Stimulated activated naive CD8-positive, alpha-beta T cell treated with anti-CD3 and anti-CD28 coated beads, Interleukin-15, Interleukin-2, amounts not matched to agents 100 ng/mL and 50 ng/mL, for 24 hours (primary cell): Measurements from ENCODE around the gene SPATA31D3.
"Not testable (repeated sequence)": the region's sequence is repeated elsewhere in the genome, so short reads cannot be mapped to it uniquely, and the experiment has no call there.

Source experiments
- H3K27ac Mint-ChIP-seq: one replicate; pipeline ENCODE4 v1.8.0; 2021; ENCODE audit warnings: mild to moderate bottlenecking, mixed read lengths
- H3K27me3 Mint-ChIP-seq: one replicate; pipeline ENCODE4 v1.8.0; 2021; ENCODE audit warnings: mixed read lengths
- H3K36me3 Mint-ChIP-seq: one replicate; pipeline ENCODE4 v1.8.0; 2021; ENCODE audit warnings: low read depth, mixed read lengths
- H3K4me1 Mint-ChIP-seq: one replicate; pipeline ENCODE4 v1.8.0; 2021; ENCODE audit warnings: low read depth, mixed read lengths
- H3K4me3 Mint-ChIP-seq: one replicate; pipeline ENCODE4 v1.8.0; 2021; ENCODE audit warnings: mild to moderate bottlenecking, mixed read lengths
- H3K9me3 Mint-ChIP-seq: one replicate; pipeline ENCODE4 v1.8.0; 2021; ENCODE audit warnings: mixed read lengths

Gene SPATA31D3

DNA sequence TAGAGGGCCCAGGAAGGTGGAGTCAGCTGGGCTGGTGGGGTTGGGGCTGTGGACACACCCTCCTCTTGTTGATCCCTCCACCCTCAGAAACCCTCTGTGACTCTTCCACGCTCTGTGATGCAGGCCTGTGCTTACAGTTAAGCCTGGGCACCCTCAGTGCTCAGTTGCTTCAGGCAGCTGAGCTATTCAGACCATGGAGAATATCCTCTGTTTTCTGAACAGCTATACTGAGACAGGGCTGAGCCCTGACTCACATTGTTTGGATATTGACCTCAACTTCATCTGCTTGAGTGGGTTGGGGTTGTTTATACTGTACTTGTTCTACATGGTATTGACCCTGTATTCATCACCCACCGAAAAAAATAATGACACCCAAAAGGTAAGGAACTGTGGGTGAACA, at the start of gene SPATA31D3:
TSS of gene SPATA31D3 (plus strand) at position 108 of the 400 bp plus-strand sequence. CDS start at position 194, 86 bp downstream.
- not testable (repeated sequence) for H3K27ac Mint-ChIP-seq, H3K9me3 Mint-ChIP-seq, H3K36me3 Mint-ChIP-seq, H3K27me3 Mint-ChIP-seq, H3K4me1 Mint-ChIP-seq, H3K4me3 Mint-ChIP-seq

DNA sequence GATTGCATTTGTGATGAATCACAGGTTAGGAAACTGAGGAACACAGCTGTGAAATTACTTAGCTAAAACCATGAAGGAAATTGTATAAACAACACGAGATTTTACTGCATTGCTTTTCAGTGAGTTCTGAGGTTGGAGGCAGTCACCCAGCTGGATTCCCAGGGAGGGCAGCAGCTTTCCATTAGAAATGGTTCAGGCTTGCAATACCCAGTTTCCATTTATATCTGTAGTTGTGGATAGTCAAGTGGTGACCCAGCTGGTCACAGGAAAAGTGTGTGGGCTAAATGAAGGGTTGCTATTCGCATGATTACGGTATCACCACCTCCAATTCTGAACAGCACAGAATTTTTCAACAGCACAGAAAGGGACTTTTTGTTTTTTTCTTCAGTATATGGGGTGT, 49.4 kb upstream of the SPATA31D3 start:
- no peaks in the 10 kb centered on the region for H3K36me3 Mint-ChIP-seq
- peaks cover 4% of the 10 kb centered on the region for H3K27me3 Mint-ChIP-seq
- no peak overlapping the region for H3K27ac Mint-ChIP-seq
- no peaks in the 10 kb centered on the region for H3K4me1 Mint-ChIP-seq
- H3K4me3 Mint-ChIP-seq = no peak overlapping the region
- peaks cover 4% of the 10 kb centered on the region for H3K9me3 Mint-ChIP-seq

DNA sequence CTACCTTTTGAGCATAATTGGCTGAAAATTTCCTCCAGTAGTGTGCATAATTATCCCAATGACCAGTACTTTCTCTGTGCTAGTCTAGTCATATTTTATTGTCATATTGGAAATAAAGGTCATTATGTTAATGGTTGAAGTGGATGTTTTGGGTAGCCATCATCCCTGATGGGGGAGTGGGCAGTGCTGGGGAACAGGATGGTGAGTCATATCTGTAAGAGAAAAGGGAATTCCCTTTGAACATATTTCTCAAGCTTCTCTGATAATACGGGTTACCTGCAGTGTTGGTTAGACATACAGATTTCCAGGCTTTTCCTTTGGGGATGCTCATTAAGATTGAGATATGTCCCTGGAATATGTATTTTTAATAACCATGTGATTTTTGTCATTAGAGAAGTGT, 48.4 kb upstream of the SPATA31D3 start:
- Mint-ChIP-seq H3K4me3 (no peak overlapping the region), H3K27ac (no peak overlapping the region), H3K27me3 (peaks cover 4% of the 10 kb centered on the region), H3K9me3 (peaks cover 4% of the 10 kb centered on the region), H3K4me1 (no peaks in the 10 kb centered on the region), H3K36me3 (no peaks in the 10 kb centered on the region)

DNA sequence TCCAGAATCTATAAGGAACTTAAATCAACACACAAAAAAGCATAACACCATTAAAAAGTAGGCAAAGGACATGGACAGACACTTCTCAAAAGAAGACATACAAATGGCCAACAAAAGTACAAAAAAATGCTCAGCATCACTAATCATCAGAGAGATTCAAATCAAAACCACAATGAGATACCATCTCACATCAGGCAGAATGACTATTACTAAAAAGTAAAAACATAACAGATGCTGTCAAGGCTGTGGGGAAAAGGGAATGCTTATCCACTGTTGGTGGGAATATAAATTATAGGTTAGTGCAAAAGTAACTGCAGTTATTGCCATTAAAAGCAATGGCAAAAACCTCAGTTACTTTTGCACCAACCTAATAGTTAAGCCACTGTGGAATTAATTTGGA, 47.2 kb upstream of the SPATA31D3 start:
- H3K27me3 Mint-ChIP-seq = peaks cover 4% of the 10 kb centered on the region
- H3K4me3 Mint-ChIP-seq = no peak overlapping the region

DNA sequence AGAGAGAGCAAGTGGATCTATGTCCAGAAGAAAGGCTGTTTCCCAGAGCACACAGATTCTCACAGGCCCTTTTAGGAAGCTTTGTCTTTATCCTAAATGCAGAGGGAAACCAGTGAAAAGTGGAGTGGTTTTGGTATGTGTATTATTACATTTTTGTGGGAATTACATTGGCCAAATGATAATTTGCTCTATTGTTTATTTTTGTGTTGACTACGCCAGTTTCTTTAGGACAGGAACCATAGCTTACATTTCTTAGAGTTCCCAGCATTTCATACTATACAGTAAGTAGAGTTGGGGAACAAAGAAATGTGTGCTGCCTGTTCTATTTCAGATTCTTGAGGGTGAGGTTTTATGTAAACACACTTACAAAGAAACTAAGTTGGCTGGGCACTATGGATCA, 44.4 kb upstream of the SPATA31D3 start:
- no peak overlapping the region for H3K4me3 Mint-ChIP-seq
- no peaks in the 10 kb centered on the region for H3K4me1 Mint-ChIP-seq
- H3K27me3 Mint-ChIP-seq = peaks cover 4% of the 10 kb centered on the region
- peaks cover 4% of the 10 kb centered on the region for H3K9me3 Mint-ChIP-seq
- no peak overlapping the region for H3K27ac Mint-ChIP-seq
- H3K36me3 Mint-ChIP-seq = no peaks in the 10 kb centered on the region

More for the DNA sequence above, 47.2 kb upstream of the SPATA31D3 start:
- H3K4me1 Mint-ChIP-seq = no peaks in the 10 kb centered on the region
- H3K9me3 Mint-ChIP-seq = peaks cover 4% of the 10 kb centered on the region
- H3K27ac Mint-ChIP-seq = no peak overlapping the region
- H3K36me3 Mint-ChIP-seq = no peaks in the 10 kb centered on the region

DNA sequence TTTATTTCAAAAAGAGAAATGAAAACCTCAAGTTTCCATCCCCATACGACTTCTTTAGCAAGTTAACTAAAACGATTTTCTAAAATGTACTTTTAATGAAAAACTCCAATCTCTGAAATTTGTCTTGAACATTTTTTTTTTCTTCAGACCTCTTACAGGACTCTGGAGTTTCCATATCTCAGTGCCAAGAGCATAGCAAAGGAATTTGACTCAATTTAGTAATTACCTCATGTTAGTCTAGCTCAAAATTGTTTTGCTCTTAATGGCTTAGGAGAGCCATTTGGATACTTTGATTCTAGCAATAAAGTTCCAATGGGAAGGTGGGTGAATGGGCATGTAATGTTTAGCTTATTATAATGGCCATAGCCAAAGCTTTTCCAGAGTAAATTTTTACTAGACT, 41.1 kb upstream of the SPATA31D3 start:
- Mint-ChIP-seq H3K4me1 (no peaks in the 10 kb centered on the region), H3K27me3 (no peaks in the 10 kb centered on the region), H3K9me3 (no peaks in the 10 kb centered on the region)

DNA sequence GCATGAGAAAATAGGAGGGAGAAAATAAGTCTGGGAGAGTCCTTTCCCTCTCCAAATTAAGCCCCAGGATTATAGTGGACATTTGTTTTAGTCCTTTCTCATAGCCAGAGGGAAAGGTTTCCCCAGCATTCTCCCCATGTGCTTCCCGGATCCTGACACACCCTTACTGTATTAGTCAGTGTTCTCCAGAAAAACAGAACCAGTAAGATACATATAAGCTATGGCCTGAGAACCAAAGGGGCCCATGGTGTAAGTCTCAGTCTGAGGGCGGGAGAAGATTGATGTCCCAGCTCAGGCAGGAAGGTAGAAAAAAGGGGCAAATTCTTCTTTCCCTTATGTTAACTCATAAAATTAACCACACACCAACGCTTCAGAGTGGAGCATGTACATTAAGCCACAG, 40.7 kb upstream of the SPATA31D3 start:
- Mint-ChIP-seq H3K4me3 (no peak overlapping the region), H3K36me3 (no peaks in the 10 kb centered on the region), H3K27me3 (no peaks in the 10 kb centered on the region), H3K9me3 (no peaks in the 10 kb centered on the region), H3K27ac (no peak overlapping the region), H3K4me1 (no peaks in the 10 kb centered on the region)

More for the DNA sequence above, 41.1 kb upstream of the SPATA31D3 start:
- no peak overlapping the region for H3K4me3 Mint-ChIP-seq
- no peak overlapping the region for H3K27ac Mint-ChIP-seq
- H3K36me3 Mint-ChIP-seq = no peaks in the 10 kb centered on the region

DNA sequence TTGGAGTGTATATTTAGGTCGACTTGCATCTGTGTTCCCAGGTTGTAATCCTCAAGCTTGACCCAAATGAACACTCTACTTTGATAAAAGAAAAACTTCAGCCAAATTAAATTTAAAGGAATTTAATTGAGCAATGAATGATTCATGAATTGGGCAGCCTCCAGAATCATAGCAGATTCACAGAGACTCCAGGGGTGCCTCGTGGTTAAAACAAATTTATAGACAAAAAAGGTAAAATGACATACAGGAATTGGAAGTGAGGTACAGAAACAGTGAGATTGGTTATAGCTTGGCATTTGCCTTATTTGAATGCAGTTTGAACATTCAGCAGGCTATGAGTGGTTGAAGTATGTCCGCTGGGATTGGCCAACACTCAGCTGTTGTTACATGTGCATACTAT, 36.6 kb upstream of the SPATA31D3 start:
- no peaks in the 10 kb centered on the region for H3K9me3 Mint-ChIP-seq
- H3K27ac Mint-ChIP-seq = no peak overlapping the region
- H3K4me1 Mint-ChIP-seq = no peaks in the 10 kb centered on the region
- H3K27me3 Mint-ChIP-seq = no peaks in the 10 kb centered on the region
- no peak overlapping the region for H3K4me3 Mint-ChIP-seq
- no peaks in the 10 kb centered on the region for H3K36me3 Mint-ChIP-seq

DNA sequence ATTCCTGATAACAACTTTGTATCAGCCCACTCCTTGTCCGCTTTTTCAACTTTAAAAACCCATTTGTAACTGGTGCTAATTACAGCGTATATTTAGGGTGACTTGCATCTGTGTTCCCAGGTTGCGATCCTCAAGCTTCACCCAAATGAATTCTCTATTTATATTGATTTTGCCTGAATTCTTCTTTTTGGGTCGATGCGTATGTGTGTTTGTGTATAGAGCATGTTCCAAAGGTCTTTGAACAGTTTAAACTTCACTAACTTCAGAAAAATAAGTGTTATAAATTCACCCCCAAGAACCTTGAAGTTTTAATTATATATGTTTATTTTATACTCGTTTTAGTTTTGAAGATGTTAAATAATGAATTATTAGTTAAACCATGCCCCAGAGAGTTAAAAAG, 31.2 kb upstream of the SPATA31D3 start:
- Mint-ChIP-seq H3K9me3 (no peaks in the 10 kb centered on the region), H3K27me3 (peaks cover 5% of the 10 kb centered on the region), H3K4me3 (no peak overlapping the region), H3K27ac (no peak overlapping the region), H3K36me3 (no peaks in the 10 kb centered on the region), H3K4me1 (no peaks in the 10 kb centered on the region)

DNA sequence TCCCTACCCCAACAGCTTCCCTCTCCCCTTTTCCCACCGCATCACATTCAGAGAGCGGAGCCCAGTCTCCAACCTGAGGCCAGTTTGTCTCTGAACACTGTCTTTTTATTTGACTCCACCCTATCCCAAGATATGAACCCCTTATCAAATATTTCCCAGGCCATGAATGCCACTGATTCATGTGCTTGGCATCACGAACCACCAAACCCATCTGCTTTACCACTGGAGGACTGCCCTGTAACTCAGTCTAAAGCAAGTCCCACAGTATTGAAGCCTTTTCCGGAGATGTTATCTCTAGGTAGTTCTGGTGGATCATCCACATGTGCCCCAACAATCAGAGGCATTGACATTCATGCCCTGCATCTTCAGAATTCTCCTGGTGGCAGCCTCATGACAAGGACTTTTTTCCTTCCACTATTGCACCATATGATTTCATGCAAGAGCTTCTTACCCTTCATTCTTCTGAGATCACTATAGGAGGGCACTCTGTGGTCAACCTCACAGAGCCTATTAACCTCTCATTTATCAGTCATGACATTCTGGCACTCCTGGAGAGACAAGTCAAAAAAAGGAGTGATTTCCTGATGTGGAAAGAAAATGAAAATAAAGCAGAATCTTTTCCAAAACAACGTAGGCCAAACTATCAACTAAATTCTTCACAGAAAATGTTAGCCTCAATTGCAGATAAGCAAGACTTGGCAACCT, 27.3 kb upstream of the SPATA31D3 start:
- Mint-ChIP-seq H3K4me1 (no peaks in the 10 kb centered on the region), H3K4me3 (no peak overlapping the region), H3K27me3 (peaks cover 5% of the 10 kb centered on the region), H3K9me3 (no peaks in the 10 kb centered on the region), H3K27ac (no peak overlapping the region), H3K36me3 (no peaks in the 10 kb centered on the region)

DNA sequence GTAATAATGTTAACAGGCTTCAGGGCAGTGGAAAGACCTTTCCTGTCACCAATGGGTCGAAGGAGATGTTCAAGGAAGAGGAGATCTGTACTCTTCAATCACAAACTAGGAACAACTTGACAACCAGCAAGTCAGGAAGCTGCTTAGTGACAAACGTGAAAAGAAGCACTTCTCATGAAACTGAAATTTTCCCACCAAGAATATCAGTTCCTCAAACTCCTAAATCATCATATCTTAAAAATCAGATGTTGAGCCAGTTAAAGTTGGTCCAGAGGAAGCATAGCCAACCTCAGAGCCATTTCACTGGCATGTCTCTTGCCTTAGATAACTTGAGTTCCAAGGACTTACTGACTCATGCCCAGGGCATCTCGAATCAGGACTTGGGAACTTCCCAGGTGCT, 24.8 kb upstream of the SPATA31D3 start:
- not testable (repeated sequence) for H3K27ac Mint-ChIP-seq, H3K36me3 Mint-ChIP-seq, H3K4me3 Mint-ChIP-seq, H3K9me3 Mint-ChIP-seq, H3K4me1 Mint-ChIP-seq, H3K27me3 Mint-ChIP-seq

DNA sequence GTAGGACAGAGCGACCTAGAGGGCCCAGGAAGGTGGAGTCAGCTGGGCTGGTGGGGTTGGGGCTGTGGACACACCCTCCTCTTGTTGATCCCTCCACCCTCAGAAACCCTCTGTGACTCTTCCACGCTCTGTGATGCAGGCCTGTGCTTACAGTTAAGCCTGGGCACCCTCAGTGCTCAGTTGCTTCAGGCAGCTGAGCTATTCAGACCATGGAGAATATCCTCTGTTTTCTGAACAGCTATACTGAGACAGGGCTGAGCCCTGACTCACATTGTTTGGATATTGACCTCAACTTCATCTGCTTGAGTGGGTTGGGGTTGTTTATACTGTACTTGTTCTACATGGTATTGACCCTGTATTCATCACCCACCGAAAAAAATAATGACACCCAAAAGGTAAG, 15.0 kb upstream of the SPATA31D3 start, which contains the start of gene SPATA31D4:
TSS of gene SPATA31D4 (plus strand) at position 124 of the 400 bp plus-strand sequence. CDS start at position 210, 86 bp downstream.
- not testable (repeated sequence) for H3K4me3 Mint-ChIP-seq, H3K36me3 Mint-ChIP-seq, H3K9me3 Mint-ChIP-seq, H3K4me1 Mint-ChIP-seq, H3K27ac Mint-ChIP-seq, H3K27me3 Mint-ChIP-seq

DNA sequence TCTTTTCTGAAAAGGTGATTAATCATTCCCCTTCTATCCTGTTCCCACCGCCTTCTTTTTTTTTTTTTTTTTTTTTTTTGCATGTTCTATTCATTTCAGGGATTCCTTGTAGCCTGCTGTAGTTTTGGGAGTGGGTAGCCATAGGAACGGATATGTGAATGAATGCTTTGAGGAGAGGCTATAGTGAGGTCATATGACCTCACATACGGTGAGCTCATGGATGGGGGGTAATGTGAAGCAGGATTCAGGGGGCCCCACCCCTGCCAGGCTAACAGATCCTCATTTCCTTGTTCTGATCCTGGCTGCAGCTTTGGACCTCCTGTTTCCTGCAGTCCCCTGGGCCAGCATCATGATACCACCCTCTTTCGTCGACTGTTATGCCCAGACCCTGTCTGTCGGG, 13.2 kb upstream of the SPATA31D3 start:
- not testable (repeated sequence) for H3K27me3 Mint-ChIP-seq, H3K4me3 Mint-ChIP-seq, H3K27ac Mint-ChIP-seq, H3K36me3 Mint-ChIP-seq, H3K4me1 Mint-ChIP-seq, H3K9me3 Mint-ChIP-seq

DNA sequence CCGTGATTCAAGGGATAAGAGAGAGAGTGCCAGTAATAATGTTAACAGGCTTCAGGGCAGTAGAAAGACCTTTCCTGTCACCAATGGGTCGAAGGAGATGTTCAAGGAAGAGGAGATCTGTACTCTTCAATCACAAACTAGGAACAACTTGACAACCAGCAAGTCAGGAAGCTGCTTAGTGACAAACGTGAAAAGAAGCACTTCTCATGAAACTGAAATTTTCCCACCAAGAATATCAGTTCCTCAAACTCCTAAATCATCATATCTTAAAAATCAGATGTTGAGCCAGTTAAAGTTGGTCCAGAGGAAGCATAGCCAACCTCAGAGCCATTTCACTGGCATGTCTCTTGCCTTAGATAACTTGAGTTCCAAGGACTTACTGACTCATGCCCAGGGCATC, 9.8 kb upstream of the SPATA31D3 start:
- H3K4me1 Mint-ChIP-seq, H3K36me3 Mint-ChIP-seq, H3K27ac Mint-ChIP-seq, H3K4me3 Mint-ChIP-seq, H3K9me3 Mint-ChIP-seq, H3K27me3 Mint-ChIP-seq: not testable (repeated sequence)

DNA sequence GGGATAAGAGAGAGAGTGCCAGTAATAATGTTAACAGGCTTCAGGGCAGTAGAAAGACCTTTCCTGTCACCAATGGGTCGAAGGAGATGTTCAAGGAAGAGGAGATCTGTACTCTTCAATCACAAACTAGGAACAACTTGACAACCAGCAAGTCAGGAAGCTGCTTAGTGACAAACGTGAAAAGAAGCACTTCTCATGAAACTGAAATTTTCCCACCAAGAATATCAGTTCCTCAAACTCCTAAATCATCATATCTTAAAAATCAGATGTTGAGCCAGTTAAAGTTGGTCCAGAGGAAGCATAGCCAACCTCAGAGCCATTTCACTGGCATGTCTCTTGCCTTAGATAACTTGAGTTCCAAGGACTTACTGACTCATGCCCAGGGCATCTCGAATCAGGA, 5.3 kb downstream of the SPATA31D3 start:
- H3K27me3 Mint-ChIP-seq, H3K4me3 Mint-ChIP-seq, H3K36me3 Mint-ChIP-seq, H3K4me1 Mint-ChIP-seq, H3K27ac Mint-ChIP-seq: not testable (repeated sequence)
- peaks cover 12% of the 10 kb centered on the region for H3K9me3 Mint-ChIP-seq

DNA sequence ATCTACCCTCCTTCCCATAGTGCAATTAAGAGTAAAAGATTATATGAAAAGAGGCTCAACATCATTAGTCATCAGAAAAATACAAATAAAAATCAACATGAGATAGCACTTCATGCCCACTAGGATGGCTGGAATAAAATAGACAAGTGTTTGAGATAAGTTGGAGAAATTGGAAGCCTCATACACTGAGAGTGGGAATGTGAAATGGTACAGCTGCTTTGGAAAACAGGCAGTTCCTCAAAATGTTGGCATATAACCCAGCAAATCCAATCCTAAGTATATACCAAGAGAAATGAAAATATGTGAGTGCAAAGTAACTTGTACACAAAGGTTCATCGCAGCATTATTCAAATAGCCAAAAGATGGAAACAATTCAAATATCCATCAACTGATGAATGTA, 9.8 kb downstream of the SPATA31D3 start:
- Mint-ChIP-seq H3K4me1 (no peaks in the 10 kb centered on the region), H3K36me3 (peaks cover 3% of the 10 kb centered on the region), H3K27ac (no peak overlapping the region)

More for the DNA sequence above, 9.8 kb downstream of the SPATA31D3 start:
- Mint-ChIP-seq H3K9me3 (peaks cover 34% of the 10 kb centered on the region), H3K4me3 (no peak overlapping the region), H3K27me3 (no peaks in the 10 kb centered on the region)
